Stimulated activated CD4-positive, alpha-beta T cell treated with anti-CD3 and anti-CD28 coated beads, Interleukin-12 subunit alpha, Interleukin-12 subunit beta, amount 100 ng/mL, for 24 hours (primary cell): Measurements from ENCODE around the gene HCRT.
"Not testable (repeated sequence)": the region's sequence is repeated elsewhere in the genome, so short reads cannot be mapped to it uniquely, and the experiment has no call there.

Experiments
- DNase-seq, 2 experiments: peaks; one replicate each; pipeline ENCODE4 v3.0.0-alpha.2; 2020; ENCODE audit warnings: low read depth in 2 of 2

HCRT gene

DNA sequence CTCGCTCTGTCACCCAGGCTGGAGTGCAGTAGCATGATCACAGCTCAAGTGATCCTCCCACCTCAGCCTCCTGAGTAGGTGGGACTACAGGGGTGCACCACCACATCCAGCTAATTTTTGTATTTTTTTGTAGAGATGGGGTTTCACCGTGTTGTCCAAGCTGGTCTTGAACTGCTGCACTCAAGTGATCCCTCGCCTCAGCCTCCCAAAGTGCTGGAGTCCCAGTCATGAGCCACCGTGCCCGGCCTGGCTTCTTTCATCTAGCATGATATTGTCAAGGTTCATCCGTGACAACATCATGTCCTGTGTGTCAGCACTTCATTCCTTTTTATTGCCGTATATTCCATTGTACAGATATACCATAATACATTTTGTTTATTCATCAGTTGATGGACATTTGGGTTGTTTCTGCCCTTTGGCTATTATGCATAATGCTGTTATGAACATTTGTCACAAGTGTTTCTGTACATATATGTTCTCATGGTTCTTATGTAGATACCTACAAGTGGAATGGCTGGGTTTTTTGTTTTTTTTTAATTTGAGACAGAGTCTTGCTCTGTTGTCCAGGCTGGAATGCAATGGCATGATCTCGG lies 12.4 kb upstream of the HCRT start:
- DNase-seq: no peak

DNA sequence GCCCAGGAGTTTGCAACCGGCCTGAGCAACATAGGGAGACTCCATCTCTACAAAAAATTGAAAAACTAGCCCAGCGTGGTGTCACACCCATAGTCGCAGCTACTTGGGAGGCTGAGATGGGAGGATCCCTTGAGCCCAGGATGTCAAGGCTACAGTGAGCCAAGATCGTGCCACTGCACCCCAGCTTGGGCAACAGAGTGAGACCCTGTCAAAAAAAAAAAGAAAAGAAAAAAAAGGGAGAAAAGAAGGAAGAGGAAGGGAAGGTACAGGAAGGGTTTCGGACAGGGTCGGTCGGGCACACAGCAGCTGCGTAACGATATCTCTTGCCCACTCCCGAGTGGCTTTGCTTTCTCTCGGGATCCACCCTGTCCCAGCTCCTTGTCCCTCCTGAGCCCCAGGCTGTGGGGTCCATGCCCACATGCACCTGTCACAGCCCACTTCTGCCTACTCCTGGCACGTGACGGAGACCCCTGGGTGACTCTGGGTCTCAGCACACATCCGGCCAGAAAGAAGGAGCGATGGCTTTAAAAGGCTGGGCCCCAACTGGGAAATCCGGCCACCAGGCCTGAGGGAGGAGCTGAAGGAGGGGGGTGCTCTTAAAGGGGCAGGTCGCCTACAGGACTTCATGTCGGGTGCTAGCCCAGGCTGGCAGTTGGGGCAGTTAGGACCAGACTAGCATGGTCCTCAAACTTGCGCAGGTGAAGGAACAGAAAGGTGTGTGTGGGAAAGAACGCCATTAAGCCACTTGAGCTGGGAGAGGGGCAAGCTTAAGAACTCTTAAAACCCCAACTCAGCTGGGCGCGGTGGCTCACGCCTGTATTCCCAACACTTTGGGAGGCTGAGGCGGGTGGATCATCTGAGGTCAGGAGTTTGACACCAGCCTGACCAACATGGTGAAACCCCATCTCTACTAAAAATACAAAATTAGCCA lies 9.0 kb upstream of the HCRT start, which contains the start of gene GHDC:
GHDC (minus strand) TSS at position 526 of the 931 bp plus-strand sequence. CDS start 913 bp downstream, outside the sequence.
- DNase-seq: peak; percentile 66 to 72

DNA sequence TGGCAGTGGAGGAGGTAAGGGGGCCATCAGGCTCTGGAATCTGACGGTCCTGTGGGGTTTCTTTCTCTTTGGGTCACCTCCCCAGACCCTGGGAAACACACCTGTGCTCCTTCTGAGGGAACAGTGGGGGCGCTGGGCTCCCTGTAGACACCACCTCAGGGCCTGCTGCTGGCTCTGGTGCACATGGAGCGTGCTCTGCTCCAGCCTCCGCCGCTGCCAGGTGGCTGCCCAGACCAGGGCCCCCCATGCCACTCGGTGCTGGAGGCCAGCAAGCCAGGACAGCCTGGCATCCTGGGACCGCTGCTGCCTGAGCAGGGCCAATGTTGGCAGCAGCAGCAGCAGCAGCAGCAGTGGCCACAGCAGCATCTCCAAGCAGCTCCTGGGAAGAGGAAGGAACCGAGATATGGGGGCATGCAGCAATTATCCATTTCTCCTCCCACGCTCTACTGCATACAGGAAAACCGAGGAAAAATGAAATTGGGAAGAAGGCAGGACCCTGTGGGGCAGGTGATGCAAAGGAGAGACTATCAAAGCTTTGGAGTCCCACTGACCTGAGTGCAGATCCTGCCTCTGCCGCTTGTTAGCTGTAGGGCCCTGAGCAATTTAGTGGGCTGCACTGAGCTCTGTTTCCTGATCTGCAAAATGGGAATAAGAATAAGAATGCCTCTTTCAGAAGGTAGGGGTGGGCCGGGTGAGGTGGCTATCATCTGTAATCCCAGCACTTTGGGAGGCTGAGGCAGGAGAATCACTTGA lies 8.1 kb upstream of the HCRT start:
- DNase-seq: no peak

DNA sequence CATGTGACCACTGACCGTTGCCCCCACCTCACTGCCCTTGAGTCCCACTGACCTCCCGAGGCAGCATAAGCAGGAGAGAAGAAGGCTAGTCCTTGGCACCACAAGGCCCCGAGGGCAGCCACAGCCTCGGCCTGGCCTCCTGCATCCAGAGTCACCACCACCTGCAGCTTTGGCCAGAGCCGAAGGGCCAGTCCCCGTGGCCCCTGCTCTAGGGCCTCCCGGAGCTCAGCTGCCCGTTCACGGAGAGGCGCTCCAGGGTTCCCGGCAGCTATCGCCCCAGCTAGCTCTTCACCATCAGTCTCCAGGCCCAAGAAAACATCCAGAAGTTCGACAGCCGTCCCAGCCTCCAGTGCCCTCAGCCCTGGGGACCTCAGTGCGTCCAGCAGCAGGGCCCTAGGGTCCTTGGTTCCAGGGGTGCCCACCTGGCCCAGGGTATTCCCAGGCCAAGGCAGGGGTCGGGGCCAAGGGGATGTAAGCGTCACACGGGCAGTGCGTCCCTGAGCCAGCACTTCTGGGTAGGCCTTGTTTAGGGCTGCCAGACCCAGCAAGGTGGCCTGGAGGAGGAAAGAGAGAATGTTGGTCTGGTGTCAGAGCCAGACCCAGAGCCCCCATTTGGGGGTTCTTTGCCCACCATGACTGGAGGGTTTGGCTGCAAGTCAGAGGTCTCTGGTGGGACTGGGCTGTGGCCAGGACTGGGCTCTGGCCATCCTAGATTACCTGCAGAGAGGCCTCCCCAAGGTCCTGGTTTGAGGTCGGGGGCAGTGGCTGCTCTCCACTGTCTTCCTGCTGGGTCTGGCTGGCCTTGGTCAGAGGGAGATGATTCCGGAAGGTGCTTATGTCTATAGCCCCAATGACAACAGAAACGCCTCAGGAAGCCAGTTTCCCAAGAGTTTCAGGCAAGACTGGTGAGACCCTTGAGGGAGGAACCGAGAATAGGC lies 7.2 kb upstream of the HCRT start:
- no peak for DNase-seq

DNA sequence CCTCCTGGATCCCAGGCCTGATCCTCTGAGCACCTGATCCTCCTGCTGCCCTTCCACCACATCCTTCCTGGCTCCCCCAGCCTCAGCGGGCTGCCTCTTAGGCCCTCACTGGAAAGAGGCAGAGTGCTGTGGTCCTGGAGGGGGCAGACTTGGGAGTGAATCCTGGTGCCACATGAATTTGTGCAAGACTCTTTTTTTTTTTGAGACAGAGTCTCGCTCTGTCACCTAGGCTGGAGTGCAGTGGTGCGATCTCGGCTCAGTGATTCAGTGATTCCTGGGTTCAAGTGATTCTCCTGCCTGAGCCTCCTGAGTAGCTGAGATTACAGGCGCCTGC lies 6.0 kb upstream of the HCRT start:
- no peak for DNase-seq

DNA sequence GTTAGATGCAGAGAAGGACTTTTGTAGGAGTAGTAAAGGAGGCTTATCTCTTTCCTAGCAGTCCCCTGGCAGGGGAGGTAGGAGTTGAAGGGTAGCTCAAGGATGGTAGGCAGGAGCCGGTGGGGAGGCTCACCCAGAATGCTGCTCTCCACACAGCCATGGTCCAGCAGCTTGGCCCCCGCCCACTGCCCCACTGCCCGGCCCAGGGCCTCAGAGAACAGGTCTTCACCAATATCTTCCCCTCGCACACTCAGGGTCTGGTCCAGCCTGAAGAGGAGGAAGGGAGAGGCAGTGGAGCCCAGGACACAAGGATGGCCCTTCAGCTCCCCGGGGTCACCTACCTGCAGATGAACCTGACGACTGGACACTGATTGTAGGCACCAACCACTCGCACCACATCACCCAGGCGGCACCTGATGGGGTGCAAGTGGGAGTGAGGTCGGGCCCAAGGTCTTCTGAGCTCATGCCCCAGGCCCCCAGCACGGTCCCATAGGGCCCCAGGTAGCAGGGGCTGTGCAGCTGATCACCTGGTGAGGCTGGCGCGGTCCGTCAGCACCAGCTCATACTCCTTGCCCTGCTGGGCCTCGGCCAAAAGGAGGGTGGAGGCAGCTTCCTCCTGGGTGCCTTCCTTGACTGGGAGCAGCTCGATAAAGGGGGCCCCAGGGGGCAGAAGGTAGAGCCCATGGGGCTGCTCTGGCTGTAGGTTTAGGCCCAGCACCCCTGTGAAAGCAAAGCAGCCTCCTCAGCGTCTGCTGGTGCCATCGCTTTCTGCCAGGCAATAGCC lies 5.4 kb upstream of the HCRT start:
- DNase-seq: no peak

DNA sequence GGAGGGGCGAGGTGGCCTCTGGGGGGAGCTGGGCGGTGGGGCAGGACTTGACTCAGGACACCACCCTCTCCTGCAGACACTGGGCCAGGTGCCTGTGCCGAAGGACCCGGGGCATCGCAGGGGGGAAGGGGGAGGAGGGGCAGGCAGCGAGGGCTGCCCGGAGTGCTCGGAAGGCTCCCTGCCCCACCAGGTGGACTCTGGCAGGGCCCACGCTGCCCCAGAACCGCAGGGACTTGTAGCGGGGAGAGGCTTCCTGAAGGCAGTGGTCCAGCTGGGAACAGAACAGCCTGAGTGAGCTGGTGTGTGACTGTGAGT lies 4.4 kb upstream of the HCRT start:
- no peak for DNase-seq

DNA sequence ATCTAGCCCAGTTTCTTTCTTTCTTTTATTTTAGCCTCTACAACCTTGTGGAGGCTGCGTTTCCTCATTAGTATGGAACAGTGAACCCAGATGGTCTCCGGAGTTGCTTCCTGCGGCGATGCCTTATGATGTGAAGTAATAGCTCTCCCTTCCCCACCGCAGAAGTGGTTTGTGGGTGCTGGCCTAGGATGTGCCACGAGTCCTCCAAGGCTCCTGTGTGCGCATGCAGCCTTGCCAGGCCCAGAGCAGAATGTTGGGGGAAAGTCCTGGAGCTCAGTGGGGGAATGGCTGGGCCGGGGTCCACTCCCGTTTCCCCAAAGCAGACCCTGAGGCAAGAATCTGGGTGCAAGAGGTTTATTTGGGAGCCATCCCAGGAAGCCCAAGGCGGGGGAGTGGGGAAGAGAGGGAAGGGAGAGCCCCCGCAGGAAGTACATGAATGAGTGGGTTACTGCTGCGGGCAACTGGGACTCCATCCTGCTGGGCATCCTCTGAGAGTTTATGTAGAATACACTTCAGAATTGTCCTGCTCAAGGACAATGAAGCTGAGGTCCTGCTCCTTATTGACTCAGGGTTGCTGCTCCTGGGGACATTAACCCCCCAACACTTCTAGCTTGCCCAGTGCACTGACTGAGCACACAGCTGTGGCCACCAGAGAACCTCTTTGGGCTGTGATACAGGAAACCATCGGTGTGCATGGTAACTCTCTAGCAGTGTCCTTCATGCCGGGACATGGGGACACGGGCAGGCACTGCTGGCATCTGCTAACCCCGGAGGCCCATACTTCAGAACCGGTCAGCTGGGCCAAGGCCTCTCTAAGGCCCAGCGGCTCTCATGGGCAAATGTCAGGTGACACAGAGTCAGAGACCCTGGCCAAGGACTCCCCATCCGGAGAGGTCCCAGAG lies 3.7 kb upstream of the HCRT start:
- DNase-seq: no peak

DNA sequence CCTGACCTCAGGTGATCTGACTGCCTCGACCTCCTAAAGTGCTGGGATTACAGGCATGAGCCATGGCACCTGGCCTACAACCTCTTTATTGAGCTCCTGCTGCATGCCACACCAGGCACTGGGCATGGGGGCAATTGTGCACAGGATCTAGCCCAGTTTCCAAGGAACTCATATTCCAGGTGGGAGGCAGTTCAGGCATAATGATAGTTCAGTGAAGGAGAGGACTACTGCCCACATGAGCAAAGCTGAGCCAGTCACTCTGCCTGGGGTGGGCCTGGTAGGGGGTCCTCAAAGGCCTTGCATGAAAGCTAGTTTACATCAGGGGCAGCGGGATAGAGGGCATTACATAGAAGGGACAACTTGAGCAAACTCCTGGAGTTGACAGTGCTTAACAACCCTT lies 2.6 kb upstream of the HCRT start:
- no peak for DNase-seq

DNA sequence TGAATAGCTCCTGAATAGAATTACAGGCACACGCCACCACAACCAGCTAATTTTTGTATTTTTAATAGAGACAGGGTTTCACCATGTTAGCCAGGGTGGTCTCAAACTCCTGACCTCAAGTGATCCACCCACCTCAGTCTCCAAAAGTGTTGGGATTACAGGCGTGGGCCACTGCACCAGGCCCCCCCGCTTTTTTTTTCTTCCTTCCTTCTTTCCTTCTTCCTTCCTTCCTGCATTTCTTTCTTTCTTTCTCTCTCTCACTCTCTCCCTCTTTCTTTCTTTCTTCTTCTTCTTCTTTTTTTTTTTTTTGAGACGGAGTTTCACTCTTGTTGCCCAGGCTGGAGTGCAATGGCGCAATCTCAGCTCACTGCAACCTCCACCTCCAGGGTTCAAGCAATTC lies 939 bp upstream of the HCRT start:
- not testable (repeated sequence) for DNase-seq

DNA sequence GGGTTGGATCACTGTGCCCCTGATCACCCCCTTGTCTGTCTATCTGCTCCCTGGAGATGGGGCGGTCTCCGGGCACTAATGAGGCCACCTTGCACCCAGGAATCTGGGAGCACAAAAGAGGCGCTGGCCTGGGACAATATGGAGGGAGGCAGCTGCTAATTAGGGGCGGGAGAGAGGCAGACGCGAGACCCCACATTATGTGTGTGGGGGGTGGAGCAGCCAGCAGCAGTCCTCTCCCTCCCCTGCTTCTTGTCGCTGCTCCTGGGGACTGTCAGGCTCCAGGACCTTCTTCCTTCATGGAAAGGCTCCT lies 324 bp upstream of the HCRT start:
- no peak for DNase-seq

DNA sequence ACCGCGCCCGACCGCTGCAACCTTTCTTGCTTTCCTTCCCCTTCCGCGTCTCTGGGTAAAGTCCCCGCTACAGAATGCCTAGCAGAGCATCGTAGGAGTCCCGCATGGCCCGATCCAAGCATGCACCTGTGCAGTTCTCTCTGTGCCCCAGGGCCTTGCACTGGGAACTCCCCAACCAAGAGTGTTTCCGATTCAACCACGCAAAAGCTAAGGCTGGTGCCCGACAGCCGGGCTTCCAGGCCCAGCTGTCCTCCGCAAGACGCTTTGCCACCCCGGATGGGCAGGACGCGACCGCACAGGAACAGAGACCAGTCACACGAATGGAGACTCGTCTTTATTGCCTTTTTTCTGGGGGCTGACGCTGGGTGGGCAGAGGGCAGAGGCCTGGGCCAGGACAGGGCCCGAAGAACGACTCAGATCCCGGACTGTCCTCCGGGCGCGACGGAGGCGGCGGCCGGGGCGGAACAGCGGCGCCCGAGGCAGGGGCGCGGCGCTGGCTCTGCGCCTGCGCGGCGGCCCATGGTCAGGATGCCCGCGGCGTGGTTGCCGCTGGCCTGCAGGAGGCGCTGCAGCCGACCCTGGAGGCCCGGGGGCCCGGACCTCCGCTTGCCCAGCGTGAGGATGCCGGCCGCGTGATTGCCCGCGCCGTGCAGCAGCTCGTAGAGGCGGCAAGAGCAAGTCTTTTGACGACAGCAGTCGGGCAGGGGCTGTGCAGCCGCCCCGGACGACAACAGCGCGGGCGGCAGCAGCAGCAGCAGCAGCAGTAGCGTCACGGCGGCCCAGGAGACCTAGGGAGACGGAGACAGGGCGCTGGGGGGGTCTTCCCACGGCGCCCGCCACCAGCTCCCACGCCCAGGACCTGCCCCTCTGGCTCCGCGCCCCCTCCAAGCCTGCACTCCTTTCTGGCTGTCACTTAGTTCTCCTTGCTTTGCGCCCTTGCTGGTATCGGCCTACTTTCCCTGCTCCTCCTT lies 1.2 kb downstream of the HCRT start:
- peak; percentile 59 to 70 for DNase-seq

DNA sequence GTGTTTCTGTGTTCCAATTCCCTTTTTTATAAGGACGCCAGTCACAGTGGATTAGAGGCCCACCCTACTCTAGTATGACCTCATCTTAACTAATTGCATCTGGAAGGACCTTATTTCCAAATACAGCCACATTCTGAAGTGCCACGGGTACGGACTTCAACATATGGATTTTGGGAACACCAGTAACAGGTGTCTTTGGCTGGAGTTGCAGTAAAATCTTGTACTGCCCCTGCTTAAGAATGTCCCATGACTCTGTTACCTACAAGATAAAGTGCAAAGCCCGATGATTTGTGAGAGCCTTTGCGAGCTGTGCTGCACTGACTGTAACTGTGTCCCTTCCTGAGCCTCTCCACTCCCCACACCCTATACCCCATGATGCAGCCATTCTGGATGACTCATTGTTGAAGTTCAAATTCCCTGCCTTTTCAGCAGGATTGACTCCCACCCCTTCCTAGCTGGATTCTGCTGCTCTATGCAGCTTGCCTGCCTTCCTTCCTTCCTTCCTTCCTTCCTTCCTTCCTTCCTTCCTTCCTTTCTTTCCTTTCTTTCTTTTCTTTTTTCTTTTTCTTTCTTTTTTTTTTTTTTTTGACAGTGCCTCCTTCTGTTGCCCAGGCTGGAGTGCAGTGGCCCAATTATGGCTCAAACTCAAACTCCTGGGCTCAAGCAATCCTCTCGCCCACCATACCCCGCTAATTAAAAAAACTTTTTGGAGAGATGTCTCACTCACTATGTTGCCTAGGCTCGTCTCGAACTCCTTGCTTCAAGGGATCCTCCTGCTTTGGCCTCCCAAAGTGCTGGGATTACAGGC lies 2.1 kb downstream of the HCRT start:
- no peak for DNase-seq

DNA sequence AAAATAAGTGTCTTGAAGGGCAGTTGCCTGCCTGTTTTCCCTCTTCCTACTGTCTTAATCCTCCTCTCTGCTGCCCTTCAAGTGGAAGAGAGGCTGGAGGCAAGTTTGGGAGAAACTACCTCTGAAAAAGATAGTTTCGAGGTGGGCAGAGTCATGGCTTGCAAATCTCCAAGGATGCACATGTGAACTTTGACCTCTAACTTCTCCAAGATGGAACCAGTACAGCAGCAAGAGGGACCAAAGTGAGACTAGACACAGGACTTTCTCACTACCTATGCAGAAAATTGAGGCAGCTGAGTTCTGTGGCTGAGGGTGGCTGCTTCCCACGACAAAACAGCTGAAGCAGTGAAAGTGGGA lies 3.4 kb downstream of the HCRT start:
- no peak for DNase-seq

DNA sequence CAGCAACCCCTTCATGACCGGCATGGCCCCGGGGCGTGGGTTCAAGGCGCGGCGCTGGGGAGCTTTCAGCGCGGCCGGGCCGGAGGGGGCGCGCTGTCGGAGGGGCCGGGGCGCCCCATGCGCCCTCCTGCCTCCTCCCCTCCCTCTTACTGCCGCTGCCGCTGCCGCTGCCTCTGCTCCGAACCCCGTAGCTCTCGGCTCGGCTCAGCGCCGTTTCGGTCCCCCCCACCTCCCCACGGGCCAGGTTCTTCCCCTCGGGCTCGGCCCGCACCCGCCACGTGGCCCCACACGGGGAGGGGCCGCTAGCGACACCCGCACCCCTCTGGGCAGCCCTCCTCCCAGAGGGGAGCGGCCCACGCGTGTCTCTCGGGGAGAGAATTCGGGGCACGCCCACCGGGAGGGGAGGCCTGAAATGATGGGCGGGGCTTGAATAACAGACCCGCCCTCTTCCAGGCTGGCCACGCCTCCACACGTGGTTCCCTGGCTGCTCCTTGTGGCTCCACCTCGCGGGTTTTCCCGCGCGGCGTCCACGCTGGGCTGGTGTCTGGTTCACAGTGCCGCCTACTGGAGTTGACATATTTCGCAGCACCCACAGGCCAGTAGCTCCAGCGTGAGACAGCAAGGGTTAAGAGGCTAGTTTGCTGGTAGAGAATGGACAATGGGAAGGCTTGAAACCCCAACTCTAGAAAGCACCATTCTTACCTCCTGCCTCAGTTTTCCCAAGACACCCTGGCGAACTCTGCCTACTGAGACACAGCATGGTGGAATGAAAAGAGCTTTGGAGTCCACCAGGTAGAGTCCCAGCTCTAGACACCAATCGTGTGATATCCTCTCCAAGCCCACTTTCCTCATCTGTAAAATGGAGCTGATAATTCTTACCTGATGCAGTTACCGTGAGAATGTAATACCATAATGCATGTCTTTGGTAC lies 4.1 kb downstream of the HCRT start, which contains the start of gene KCNH4:
KCNH4 (minus strand) TSS at position 221 of the 929 bp plus-strand sequence; CDS start at position 24, 197 bp downstream.
- peak; percentile 78 to 87 for DNase-seq

DNA sequence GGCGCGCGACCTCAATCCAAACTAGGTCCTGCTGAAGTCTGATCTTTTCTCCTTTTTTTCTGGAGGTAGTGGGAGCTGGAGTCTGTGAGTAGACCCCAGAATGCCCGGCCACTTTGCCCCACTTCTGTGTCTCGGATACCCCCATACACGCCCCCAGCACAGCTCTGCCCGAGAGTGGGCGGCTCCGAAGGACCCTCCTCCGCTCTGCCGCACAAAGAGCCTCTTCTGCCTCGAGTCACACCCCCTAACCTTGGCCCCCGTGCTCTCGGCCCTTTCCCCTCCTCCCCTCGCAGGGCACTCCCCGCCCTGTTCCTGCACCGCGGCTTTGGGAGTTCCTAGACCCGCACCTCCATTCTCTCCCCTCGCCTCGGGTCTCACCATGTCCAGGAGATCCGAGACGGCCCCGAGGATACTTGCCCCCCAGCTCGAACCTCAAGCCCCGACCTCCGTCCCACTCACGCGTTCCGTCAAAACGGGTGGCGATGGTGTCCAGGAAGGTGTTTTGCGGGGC lies 4.8 kb downstream of the HCRT start:
- DNase-seq: no peak
